ENCODE results near the gene GIGYF2.

DNA sequence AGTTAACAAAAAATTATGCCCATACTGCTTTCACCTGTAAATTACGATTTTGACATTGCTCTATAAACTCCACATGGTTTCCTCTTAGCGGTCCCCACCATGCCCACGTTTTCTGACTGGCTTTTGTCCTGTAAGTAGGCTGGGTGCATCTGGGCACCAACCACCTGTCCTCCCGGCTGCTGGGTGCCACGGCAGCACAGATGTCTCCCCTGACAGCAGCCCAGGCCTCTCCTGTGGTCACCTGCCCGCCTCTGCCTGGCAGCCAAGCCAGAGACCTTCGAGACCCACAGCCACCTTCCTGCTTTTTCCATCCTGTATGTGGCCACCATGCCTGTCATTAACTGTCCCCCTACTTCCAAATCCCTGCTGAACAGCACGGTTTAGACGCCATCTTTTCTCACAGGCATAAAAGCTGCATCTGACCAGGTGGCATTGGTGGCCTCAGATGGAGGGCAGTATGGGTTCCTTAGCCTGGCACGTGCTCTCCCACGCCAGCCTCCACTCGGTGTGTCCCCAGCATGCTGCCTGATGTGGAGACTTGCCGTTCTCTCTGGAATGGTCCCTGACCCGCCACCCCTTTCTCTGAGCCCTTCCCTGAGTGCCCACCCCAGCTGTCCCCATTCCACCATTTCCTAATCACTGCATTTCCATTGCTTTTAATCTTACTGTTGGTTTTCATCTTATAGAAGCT, 191.9 kb downstream of the GIGYF2 start:
- TF ChIP-seq, protein P1, sequence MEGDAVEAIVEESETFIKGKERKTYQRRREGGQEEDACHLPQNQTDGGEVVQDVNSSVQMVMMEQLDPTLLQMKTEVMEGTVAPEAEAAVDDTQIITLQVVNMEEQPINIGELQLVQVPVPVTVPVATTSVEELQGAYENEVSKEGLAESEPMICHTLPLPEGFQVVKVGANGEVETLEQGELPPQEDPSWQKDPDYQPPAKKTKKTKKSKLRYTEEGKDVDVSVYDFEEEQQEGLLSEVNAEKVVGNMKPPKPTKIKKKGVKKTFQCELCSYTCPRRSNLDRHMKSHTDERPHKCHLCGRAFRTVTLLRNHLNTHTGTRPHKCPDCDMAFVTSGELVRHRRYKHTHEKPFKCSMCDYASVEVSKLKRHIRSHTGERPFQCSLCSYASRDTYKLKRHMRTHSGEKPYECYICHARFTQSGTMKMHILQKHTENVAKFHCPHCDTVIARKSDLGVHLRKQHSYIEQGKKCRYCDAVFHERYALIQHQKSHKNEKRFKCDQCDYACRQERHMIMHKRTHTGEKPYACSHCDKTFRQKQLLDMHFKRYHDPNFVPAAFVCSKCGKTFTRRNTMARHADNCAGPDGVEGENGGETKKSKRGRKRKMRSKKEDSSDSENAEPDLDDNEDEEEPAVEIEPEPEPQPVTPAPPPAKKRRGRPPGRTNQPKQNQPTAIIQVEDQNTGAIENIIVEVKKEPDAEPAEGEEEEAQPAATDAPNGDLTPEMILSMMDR (IDR thresholded peaks at IDR 0.05; ENCODE audit: poor library complexity) = no peak
- no peak for TF ChIP-seq EZH2 (IDR thresholded peaks at IDR 0.05; ENCODE audit: borderline replicate concordance)
- TF ChIP-seq EZH2phosphoT487 (IDR thresholded peaks at IDR 0.05; ENCODE audit: low read depth, severe bottlenecking, unreplicated experiment) = no peak

All from hepatocyte (in vitro differentiated cells).